Effector CD4-positive, alpha-beta T cell (primary cell): ENCODE results near the gene TBC1D2.
A peak's percentile ranks its signal among the peaks of the same experiment; 100 is the strongest.
"Not testable (repeated sequence)": the region's sequence is repeated elsewhere in the genome, so short reads cannot be mapped to it uniquely, and the experiment has no call there.

ENCODE experiments used
- DNase-seq: peaks from one replicate; pipeline ENCODE4 v3.0.0-alpha.2; 2020
- total RNA-seq: gene quantifications from one replicate; lab custom pipeline; 2026; lab: John Stamatoyannopoulos, UW

TBC1D2 gene, protein sequence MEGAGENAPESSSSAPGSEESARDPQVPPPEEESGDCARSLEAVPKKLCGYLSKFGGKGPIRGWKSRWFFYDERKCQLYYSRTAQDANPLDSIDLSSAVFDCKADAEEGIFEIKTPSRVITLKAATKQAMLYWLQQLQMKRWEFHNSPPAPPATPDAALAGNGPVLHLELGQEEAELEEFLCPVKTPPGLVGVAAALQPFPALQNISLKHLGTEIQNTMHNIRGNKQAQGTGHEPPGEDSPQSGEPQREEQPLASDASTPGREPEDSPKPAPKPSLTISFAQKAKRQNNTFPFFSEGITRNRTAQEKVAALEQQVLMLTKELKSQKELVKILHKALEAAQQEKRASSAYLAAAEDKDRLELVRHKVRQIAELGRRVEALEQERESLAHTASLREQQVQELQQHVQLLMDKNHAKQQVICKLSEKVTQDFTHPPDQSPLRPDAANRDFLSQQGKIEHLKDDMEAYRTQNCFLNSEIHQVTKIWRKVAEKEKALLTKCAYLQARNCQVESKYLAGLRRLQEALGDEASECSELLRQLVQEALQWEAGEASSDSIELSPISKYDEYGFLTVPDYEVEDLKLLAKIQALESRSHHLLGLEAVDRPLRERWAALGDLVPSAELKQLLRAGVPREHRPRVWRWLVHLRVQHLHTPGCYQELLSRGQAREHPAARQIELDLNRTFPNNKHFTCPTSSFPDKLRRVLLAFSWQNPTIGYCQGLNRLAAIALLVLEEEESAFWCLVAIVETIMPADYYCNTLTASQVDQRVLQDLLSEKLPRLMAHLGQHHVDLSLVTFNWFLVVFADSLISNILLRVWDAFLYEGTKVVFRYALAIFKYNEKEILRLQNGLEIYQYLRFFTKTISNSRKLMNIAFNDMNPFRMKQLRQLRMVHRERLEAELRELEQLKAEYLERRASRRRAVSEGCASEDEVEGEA
- 10.3 reads per million, percentile 32 among the genes with 10 or more reads in this experiment for total RNA-seq

DNA sequence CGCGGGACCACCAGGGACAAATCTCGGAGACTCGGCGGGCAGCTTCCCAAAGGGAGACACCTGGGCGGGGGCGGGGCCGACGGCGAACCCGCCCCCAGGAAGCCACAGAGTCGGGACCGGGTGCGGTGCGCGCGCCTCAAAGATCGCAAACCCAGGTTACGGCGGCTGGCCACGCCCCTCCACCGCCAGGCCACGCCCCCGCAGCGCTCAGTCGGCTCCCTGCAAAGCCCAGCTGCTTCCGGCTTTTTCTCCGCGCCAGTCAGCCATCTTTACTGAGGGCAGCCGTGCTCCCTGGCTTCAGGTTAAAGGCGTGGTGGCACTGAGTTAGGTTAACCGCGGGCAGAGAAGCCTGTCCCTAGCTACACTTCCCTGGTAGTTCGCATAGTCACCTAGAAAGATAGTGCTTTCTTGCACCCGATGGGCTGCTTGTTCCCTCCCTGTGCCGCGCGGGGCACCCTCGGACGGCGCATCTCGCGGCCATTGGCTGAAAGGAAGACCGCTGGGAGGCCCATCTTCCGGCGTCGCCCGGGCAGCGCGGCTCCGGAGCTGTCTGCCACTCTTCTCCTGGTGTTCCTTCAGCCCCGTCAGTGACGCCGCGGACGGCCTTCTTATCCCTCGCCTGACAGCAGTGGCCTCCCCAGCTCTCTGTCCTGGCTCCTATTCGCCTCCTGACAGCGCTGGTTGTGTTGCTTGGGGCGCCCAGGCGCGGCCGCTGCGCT, at the start of gene TBC1D2:
TSS of gene TBC1D2 (minus strand) at position 72 of the 719 bp plus-strand sequence. CDS start 108 bp downstream, outside the sequence.
- peak; percentile 96 for DNase-seq

DNA sequence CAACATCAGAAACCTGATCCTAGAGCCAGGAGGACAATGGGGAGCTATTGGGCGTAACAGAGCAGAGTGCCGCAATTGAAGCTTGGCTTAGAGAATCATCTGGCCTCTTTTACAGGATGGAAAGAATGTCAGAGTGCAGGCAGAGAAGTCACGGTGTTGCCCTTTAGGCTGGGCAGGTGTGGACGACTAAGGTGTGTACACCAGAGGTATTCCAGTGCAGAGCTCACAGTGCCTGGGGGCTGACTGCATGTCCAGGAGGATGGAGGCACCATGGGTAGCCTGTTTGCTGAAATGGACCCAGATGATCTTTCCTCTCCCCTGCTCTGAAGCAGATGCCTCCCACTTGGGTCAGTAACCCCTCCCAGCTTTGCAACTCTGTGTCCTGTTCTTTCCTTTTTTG, 48.9 kb upstream of the TBC1D2 start:
- DNase-seq = no peak

DNA sequence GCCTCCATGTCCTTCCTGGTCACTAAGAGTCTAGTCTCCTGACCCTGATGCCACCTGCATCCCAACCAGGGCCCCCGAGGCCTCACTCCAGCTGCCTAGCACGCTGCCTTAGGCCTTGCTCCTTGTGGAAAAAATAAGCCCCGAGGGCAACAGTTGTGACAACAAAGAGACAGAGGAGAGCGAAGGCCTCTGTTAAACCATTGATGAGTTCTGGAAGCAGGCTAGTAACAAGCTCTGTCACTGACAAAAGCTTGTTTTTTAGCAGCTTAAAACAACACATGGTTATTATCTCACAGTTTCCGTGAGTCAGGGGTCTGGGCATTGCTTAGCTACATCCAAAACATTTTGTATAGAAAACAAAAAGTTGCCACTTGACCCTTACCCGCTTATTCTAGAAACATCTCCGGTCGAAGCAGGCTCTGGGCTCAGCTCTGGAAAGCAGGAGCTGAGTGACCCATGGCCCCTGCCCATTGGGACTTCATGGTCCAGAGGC, 48.2 kb upstream of the TBC1D2 start:
- DNase-seq = no peak

DNA sequence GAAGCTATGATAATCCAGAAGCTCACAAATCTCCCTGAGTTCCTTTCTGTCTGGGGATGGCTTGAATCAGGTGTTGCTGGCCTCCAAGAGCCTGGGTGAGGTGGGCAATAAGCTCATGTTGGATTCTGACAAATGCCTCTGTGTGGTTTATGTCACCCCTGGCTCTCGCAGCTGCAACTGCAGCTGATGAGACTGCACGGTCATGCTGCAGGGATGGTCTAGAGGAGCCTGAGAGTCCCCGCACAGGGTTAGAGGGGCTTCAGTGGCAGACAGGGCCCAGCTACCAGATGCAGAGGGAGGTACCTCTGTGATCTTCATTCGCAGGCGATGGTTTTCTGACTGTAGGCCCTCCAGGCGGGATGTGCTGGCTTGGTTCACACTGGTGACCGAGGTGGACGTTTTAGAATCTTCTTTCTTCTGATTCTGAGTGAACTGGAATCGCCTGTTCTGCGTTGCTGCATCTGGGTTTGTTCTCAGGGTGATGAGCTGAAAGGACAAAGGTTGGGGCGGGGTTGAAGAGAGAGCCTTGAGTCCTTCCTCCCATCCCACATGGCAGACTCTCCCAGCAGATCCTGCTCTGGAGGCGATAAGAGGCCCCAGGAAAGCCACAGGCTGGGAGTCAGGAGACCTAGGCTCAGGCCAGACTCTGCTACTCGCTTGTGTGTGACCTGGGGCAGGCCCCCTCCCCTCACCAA, 47.6 kb upstream of the TBC1D2 start:
- DNase-seq = no peak

DNA sequence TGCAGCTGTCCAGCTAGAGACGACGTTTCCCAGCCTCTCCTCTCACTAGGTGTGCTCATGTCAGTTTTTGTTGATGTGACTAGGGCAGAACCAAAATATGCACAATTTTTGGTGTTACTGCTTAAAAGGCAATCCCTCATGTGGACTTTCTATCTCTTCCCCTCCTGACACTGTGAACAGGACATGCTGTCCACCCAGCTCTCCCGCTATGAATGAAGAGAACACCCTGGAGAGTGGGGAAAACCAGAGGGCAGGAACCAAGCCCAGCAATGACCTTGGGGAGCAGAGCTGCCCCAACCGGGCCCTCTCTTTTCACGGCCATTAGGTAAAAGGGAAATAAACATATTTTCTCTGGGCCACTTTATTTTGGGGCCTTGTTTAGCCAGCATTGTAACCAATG, 46.7 kb upstream of the TBC1D2 start:
- DNase-seq = no peak

DNA sequence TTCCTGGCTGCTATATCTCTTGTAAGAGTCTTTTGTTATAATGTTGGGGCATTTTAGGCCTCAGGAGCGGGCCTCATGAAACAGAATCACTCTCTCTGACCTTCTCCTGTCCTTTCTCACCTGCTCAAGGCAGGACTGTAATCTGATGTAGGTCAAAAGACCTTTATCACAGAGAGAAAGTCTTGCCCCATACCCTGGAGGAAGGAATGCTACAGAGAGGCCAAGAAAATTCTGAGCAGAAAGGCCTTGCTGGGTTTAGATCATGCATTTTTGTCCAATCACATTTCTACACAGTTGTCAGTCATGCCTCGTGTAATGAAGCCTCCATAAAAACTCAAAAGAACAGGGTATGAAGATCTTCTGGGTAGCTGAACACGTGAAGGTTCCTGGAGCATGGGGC, 45.2 kb upstream of the TBC1D2 start:
- no peak for DNase-seq

DNA sequence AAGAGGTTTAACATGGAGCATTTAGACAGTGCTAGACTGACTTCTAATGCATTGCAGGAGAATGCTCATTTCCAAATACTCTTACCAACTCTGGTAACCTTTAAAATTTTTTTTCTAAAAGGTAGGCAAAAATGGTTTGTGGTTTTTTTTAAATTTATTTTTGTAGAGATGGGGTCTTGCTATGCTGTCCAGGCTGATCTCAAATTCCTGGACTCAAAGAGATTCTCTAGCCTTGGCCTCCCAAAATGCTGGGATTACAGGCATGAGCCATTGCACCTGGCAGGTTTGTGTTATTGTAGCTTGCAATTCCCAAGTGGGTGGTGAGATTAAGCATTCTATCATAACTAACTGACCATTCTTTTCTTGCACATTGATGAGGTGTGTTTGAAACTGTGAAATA, 43.0 kb upstream of the TBC1D2 start:
- DNase-seq = no peak

DNA sequence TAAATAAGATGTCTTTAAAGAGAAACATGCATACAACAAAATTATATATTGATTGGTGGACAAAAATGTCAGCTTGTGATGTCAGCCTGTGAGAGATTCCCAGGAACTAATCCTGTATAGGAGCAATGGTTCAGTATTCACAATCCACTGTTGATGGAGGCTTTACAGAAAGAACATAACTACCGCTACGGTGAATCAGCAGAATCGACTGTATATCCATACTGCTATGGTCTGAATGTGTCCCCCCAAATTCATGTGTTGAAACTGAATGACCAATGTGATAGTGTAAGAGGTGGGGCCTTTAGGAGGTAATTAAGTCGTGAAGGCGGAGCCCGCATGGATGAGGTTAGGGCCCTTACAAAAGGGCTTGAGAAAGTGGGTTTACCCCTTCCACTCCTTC, 40.4 kb upstream of the TBC1D2 start:
- no peak for DNase-seq

DNA sequence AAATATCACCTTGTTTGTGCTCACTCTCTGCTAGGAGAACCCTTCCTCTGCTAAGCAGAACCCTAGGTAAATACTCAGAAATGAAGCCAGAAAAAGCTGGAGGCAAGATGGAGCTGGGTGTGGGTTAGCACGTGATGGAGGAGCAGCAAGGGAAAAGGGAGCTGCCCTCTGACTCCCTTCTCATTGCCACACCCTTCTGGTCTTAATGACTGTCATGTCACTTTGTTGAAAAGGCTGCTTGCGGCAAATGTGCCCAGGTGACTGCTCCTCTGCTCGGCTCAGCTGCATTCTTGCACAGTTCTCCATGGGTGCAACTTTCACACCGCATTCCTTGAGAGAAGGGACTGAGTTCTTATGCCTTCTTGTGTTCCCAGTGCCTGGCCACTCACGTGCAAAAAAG, 36.4 kb upstream of the TBC1D2 start:
- no peak for DNase-seq

DNA sequence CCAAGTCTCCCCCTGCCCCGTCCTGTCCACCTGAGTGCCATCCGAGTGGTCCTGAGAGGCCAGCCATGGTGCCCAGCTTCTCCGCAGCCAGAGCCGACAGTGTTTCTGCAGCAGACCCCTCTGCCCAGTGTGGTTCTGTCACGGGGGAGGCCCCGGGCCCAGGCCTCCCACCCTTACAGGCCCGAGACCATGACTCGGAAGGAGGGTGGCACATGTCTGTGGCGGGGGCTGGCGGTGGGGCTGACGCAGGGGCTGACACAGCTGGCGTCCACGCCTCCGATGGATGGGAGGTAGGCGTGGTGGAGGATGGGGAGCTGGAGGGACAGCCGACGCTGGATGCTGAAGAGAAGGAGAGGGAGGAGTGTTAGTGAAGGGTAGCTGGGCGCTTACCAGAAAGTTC, 35.0 kb upstream of the TBC1D2 start:
- DNase-seq = no peak

DNA sequence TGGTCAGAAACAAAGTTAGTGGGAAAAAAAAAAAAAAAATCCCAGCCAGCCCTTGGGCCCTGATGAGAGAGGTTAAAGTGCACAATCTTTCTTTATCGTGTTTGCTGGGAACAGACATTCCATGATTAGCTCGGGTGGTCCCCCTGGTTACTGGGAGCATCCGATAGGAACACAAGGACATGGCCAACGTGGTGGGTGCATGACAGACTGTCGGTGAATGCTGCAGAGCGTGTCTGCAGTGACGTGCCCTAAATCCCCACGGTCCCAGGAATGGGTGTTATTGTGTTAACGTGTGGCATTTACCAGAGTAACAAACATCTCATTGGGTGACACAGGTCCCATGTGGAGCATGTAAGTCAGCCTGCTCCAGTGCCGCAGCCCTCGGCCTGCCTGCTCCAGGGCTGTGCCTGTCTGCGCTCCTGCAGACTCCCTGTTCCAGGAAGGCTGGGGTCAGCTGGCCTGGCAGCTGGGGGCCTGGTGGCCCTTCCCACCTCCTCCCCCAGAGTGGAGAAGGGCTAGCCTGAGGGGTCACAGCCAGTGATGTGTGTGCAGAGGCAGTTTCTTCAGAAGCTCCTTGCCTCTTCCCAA, 34.3 kb upstream of the TBC1D2 start:
- DNase-seq = no peak

DNA sequence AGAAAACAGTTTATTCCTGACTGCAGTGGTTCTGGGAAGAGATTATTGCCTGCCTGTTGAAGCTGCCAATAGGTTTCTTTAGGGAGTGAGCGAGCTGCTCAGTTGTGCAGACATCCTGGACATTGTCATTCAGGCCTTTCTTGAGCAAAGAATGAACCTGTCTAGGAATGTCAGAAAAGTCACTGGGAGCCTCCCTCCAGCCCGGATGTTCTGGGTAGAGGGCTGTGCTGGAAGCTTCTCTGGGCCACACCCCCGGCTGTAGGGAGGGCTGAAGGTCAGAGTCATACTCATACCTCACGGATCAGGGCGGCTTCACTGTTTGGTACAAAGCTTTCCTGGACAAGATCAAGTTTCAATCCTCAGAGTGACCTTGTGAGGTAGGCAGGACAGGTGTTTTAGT, 33.4 kb upstream of the TBC1D2 start:
- no peak for DNase-seq

DNA sequence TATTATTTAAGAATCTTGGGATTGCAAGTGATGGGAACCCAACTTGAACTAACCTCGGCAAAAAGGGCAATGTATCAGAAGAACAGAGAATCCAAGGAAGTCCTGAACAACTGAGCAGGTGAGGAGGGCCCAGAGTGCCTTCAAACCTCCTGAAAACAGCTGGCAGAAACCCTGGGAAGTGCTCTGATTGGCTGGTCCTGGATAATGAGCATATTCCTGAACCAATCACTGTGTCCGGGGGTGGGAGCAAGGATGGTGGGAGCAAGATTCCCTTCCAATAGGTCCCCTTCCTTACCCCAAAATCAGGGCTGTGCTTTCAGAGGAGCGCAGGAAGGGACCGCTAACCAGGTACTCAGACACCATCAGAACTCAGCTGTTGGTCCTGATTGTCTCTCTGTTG, 31.9 kb upstream of the TBC1D2 start:
- no peak for DNase-seq

DNA sequence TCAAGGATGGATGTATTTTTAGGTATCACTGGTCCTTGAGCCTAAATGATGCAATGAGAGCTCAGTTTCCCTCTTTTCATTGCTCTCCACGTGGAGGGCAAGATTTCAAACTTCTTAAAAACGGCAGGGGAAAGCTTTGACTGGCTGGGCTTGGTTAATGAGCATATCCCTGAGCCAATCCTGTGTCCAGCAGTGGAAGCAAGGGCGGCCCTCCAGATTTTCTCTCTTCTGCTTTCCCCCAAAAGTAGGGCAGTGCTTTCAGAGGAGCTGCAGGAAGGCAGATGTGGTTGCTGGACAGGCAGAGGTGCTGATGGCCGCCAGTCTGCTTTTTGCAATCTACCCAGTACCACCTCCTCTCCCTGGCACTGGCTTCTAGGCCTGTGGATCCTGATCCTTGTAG, 30.0 kb upstream of the TBC1D2 start:
- no peak for DNase-seq

DNA sequence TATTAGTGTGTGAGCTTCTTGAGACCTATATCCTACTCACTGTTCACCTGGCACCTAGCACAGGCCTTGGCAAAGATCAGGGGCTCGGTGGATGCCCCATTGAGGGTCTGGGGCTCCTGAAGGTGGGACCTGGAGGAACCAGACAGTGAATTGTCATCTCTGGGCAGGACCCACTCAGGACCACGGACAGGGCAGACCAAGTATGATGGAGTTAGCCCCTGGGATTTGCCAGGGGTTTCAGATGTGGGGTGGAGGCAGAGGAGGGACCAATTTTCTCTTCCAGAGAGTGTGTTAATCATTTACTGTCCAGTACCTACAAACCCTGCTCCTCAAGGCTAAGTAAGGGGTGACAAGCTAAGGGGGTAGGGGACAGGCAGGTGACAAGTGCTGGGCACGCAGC, 29.3 kb upstream of the TBC1D2 start:
- DNase-seq = no peak

DNA sequence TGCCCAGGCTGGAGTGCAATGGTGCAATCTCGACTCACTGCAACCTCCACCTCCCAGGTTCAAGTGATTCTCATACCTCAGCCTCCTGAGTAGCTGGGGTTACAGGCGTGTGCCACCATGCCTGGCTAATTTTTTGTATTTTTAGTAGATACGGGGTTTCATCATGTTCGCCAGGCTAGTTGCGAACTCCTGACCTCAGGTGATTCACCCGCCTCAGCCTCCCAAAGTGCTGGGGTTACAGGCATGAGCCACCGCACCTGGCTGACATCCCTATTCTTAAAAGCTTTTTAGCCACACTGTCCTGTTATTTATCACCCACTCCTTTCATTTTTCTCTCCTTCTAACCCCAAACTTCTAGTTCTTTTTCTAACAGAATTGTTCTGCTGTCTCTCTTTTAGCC, 27.7 kb upstream of the TBC1D2 start:
- not testable (repeated sequence) for DNase-seq

DNA sequence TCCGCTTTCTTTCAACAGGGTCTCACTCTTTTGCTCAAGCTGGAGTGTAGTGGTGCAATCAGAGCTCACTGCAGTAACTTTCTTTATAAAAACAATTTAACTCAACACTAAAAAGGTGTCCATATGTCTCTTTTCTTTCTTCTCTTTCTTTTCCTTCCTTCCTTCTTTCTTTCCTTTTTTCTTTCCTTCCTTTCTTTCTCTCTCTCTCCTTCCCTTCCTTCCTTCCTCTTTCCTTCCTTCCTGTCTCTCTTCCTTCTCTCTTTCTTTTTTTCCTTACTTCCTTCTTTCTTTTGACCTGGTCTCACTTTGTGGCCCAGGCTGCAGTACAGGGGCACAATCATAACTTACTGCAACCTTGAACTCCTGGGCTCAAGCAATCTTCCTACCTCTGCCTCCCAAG, 25.8 kb upstream of the TBC1D2 start:
- no peak for DNase-seq

DNA sequence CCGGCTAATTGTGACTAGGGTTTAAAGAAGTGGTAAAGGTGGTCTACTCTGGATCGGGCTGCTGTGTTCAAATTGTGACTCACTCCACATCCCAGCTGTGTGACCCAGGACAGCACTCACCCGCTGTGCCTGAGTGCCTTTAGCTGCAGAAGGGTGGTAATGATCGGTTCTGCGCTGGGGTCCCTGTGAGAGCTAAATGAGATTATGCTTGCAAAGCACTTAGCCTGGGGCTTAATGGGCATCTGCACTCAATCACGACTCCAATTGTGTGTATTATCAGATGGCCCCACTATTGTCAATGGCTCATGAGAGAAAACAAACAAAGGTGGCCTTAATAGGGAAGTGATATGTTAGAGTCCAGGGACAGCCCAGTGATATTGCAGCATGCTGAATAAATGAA, 25.1 kb upstream of the TBC1D2 start:
- no peak for DNase-seq

DNA sequence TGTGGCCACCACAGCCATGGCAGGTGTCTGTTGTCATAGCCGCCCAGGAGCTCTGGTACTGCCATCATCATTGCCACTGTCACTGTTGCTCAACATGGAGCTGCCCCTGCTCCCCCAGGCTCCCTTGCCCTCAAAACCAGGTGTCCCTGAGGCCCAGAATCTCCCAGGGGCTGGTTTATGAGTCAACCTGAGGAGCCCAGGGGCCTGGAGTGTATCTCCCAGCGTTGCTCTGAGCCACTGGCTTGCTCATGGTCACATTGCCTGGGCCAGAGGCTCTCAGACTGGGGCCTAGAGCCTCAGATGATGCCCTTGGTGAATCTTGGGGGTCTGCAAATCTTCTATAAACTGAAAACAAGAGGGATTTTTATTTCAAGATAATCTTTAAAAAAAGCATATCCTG, 24.7 kb upstream of the TBC1D2 start:
- DNase-seq = no peak

DNA sequence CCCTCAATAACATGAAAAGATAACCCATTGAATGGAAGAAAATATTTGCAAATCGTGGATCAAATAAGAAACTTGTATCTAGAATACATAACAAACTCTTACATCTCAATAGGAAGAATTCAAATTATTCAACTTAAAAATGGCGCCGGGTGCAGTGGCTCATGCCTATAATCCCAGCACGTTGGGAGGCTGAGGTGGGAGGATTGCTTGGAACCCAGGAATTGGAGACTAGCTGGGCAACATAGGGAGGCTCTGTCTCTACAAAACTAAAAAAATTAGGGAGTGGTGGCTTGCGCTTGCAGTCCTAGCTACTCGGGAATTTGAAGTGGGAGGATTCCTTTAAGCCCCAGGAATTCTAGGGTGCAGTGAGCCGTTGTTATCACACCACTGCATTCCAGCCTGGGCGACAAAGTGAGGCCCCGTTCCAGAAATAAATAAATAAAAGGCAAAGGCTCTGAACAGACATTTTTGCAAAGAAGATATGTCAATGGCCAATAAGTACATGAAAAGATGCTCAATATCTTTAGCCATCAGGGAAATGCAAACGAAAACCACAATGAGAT, 21.5 kb upstream of the TBC1D2 start:
- DNase-seq = no peak

DNA sequence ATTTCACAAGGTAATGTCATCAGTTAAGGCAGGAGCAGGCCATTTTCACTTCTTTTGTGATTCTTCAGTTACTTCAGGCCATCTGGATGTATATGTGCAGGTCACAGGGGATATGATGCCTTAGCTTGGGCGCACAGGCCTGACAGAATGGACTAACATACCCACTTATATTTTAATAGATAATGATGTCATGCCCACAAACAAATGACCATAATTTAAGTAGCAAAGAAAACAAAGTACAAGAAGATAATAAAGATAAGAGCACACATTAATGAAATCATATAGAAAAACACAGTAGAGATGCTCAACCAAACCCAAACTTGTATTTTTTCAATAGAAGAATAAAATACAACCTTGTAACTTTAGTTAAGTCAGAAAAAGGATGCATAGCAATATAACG, 19.7 kb upstream of the TBC1D2 start:
- no peak for DNase-seq

DNA sequence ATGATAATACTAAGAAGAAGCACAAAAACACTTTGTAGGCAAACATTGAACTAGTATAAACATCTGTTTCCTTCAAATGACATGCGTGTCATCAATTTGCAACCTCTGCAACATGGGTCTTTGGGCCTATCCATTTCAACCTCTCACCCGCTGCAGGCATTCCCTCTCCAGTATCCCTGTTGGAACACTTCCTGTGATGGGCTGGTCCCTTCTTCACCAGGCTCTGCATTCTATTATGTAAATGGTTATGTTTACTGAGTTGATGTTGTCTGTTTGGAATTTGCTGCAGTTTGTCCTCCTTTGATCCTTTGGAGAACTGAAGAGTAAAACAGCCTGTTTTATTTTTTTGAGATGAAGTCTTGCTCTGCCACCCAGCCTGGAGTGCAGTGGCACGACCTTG, 16.6 kb upstream of the TBC1D2 start:
- no peak for DNase-seq
